Karpas-422 (cell line): ENCODE measurements around the gene ARF4. TPM values are rescaled to one million over a fixed set of nuclear protein-coding genes. Genes with fewer than 3 reads are reported as not detected.
A peak's percentile ranks its signal among the peaks of the same experiment; 100 is the strongest.
"Not testable (repeated sequence)": the region's sequence is repeated elsewhere in the genome, so short reads cannot be mapped to it uniquely, and the experiment has no call there.

Experiments
- DNase-seq: peaks from one replicate; pipeline ENCODE4 v3.0.0-alpha.2; 2015
- H2AFZ ChIP-seq: fragments of 200-600 bp; sonication (generic); 2 replicates; pipeline ENCODE4 v1.6.1; 2014; ENCODE audit warnings: antibody characterized with exemption, low read length, mixed read lengths
- H3K27ac ChIP-seq: fragments of 200-600 bp; sonication (generic); 2 replicates; pipeline ENCODE4 v1.5.1; 2014; ENCODE audit warnings: mild to moderate bottlenecking, low read length, moderate library complexity
- H3K27me3 ChIP-seq: fragments of 200-600 bp; sonication (generic); 2 replicates; pipeline ENCODE4 v1.6.1; 2014; ENCODE audit warnings: low read length, mixed read lengths
- H3K36me3 ChIP-seq: fragments of 200-600 bp; sonication (generic); 2 replicates; pipeline ENCODE4 v1.6.1; 2014; ENCODE audit warnings: low read length, mixed read lengths; ENCODE audit not compliant: insufficient read depth
- H3K4me1 ChIP-seq: fragments of 200-600 bp; sonication (generic); 2 replicates; pipeline ENCODE4 v1.6.1; 2014; ENCODE audit warnings: mild to moderate bottlenecking, low read length, mixed read lengths
- H3K4me2 ChIP-seq: fragments of 200-600 bp; sonication (generic); 2 replicates; pipeline ENCODE4 v1.6.1; 2014; ENCODE audit warnings: low read length, low read depth, mild to moderate bottlenecking; ENCODE audit not compliant: poor library complexity, severe bottlenecking
- H3K4me3 ChIP-seq: fragments of 200-600 bp; sonication (generic); 2 replicates; pipeline ENCODE4 v1.5.1; 2014; ENCODE audit warnings: mild to moderate bottlenecking, antibody characterized with exemption, low read length, mixed read lengths
- H3K79me2 ChIP-seq: fragments of 200-600 bp; sonication (generic); 2 replicates; pipeline ENCODE4 v1.6.1; 2014; ENCODE audit warnings: mild to moderate bottlenecking, low read length, mixed read lengths
- H3K9ac ChIP-seq: fragments of 200-600 bp; sonication (generic); 2 replicates; pipeline ENCODE4 v1.6.0; 2014; ENCODE audit warnings: low read length
- H3K9me2 ChIP-seq: fragments of 200-600 bp; sonication (generic), shearing (Covaris generic); replicated peaks from 2 replicates; pipeline ENCODE4 v1.6.0; 2014; ENCODE audit warnings: mild to moderate bottlenecking, low read length, moderate library complexity; ENCODE audit not compliant: insufficient read depth
- H3K9me3 ChIP-seq: fragments of 300-700, 200-600 bp; sonication (generic); 2 replicates; pipeline ENCODE4 v1.6.1; 2014; ENCODE audit warnings: low read length, mixed read lengths
- H4K20me1 ChIP-seq: fragments of 200-600 bp; sonication (generic); 2 replicates; pipeline ENCODE4 v1.6.1; 2014; ENCODE audit warnings: mild to moderate bottlenecking, antibody characterized with exemption, low read length, low read depth; ENCODE audit not compliant: insufficient read depth
- total RNA-seq: library from RNA; depleted of rRNA; stranded (reverse); fragments of >200 nt; shearing (Covaris generic); gene quantifications from 2 replicates; pipeline ENCODE4 v1.2.3, GENCODE V29; 2014; ENCODE audit warnings: low replicate concordance

ARF4 gene
- total RNA-seq, 1 experiment from 2014 or later: 69.7 TPM

- Histone ChIP-seq H3K79me2 (0 out of 2 replicates have a peak, but pooled peaks cover 2% of the 10 kb centered on the region), H3K27me3 (no peaks in the 10 kb centered on the region), H3K4me3 (no peak overlapping the region), H3K4me1 (no peaks in the 10 kb centered on the region), H3K9ac (no peak overlapping the region), H4K20me1 (no peaks in the 10 kb centered on the region), H3K4me2 (no peak overlapping the region), H3K9me3 (no peaks in the 10 kb centered on the region), H3K9me2 (no peaks in the 10 kb centered on the region), H3K36me3 (peaks cover 9% of the 10 kb centered on the region; the same call in 1 of the 2 replicates), H2AFZ (no peak overlapping the region), H3K27ac (no peak overlapping the region)
- DNase-seq: no peak
Observed at GRCh38 chr3:57617739-57618138, 20.6 kb upstream of the ARF4 start.

GRCh38 chr3:57616233-57616632, 19.1 kb upstream of the ARF4 start:
- Histone ChIP-seq H2AFZ (no peak overlapping the region), H3K27ac (no peak overlapping the region), H3K27me3 (no peaks in the 10 kb centered on the region), H3K79me2 (0 out of 2 replicates have a peak, but pooled peaks cover 2% of the 10 kb centered on the region), H3K4me1 (no peaks in the 10 kb centered on the region), H4K20me1 (no peaks in the 10 kb centered on the region), H3K9ac (no peak overlapping the region), H3K9me3 (no peaks in the 10 kb centered on the region), H3K36me3 (peaks cover 3% of the 10 kb centered on the region; the same call in 1 of the 2 replicates), H3K4me3 (no peak overlapping the region), H3K9me2 (no peaks in the 10 kb centered on the region), H3K4me2 (no peak overlapping the region)
- no peak for DNase-seq

GRCh38 chr3:57611870-57612269, 14.7 kb upstream of the ARF4 start:
- not testable (repeated sequence) for H3K27me3 ChIP-seq, H3K36me3 ChIP-seq, H4K20me1 ChIP-seq, H3K9me3 ChIP-seq, H3K4me3 ChIP-seq, H3K27ac ChIP-seq, H3K4me2 ChIP-seq, H3K4me1 ChIP-seq, H3K9ac ChIP-seq, DNase-seq, H2AFZ ChIP-seq, H3K9me2 ChIP-seq, H3K79me2 ChIP-seq

GRCh38 chr3:57605683-57606082, 8.5 kb upstream of the ARF4 start:
- Histone ChIP-seq H3K9ac (no peak overlapping the region), H3K4me1 (no peaks in the 10 kb centered on the region), H3K4me3 (no peak overlapping the region), H3K36me3 (peaks cover 25% of the 10 kb centered on the region), H2AFZ (no peak overlapping the region), H3K4me2 (no peak overlapping the region), H4K20me1 (no peaks in the 10 kb centered on the region), H3K27me3 (no peaks in the 10 kb centered on the region), H3K9me2 (no peaks in the 10 kb centered on the region), H3K9me3 (peaks cover 11% of the 10 kb centered on the region), H3K79me2 (peaks cover 7% of the 10 kb centered on the region), H3K27ac (no peak overlapping the region)
- no peak for DNase-seq

- DNase-seq: no peak
- Histone ChIP-seq H3K4me2 (no peak overlapping the region), H3K9me3 (peaks cover 11% of the 10 kb centered on the region), H3K4me3 (no peak overlapping the region), H3K27ac (no peak overlapping the region), H3K27me3 (no peaks in the 10 kb centered on the region), H3K36me3 (peaks cover 25% of the 10 kb centered on the region), H3K4me1 (no peaks in the 10 kb centered on the region), H3K9me2 (no peaks in the 10 kb centered on the region), H2AFZ (no peak overlapping the region), H3K9ac (no peak overlapping the region), H3K79me2 (peaks cover 7% of the 10 kb centered on the region), H4K20me1 (no peaks in the 10 kb centered on the region)
Observed at GRCh38 chr3:57604971-57605370, 7.8 kb upstream of the ARF4 start.

- DNase-seq: no peak
- Histone ChIP-seq H3K79me2 (peaks cover 42% of the 10 kb centered on the region), H3K4me1 (peaks cover 18% of the 10 kb centered on the region), H4K20me1 (no peaks in the 10 kb centered on the region; the same call in 1 of the 2 replicates), H3K9me2 (no peaks in the 10 kb centered on the region), H3K4me3 (no peak overlapping the region), H3K27ac (no peak overlapping the region), H3K36me3 (peaks cover 13% of the 10 kb centered on the region), H3K4me2 (no peak overlapping the region), H2AFZ (no peak overlapping the region), H3K9me3 (peaks cover under 1% of the 10 kb centered on the region), H3K27me3 (no peaks in the 10 kb centered on the region), H3K9ac (no peak overlapping the region)
Observed at GRCh38 chr3:57600195-57600594, 3.1 kb upstream of the ARF4 start.

- Histone ChIP-seq H3K79me2 (peaks cover 51% of the 10 kb centered on the region), H3K4me3 (peak overlapping the region; percentile 79), H3K9me2 (no peaks in the 10 kb centered on the region), H3K9ac (peak overlapping the region; percentile 80), H3K4me2 (peak overlapping the region; percentile 81), H3K4me1 (peaks cover 25% of the 10 kb centered on the region), H3K27ac (peak overlapping the region; percentile 89; the same call in 1 of the 2 replicates), H2AFZ (no peak overlapping the region), H4K20me1 (no peaks in the 10 kb centered on the region; the same call in 1 of the 2 replicates), H3K36me3 (peaks cover 12% of the 10 kb centered on the region; the same call in 1 of the 2 replicates), H3K9me3 (no peaks in the 10 kb centered on the region), H3K27me3 (no peaks in the 10 kb centered on the region)
- DNase-seq: peak; percentile 59
Observed at GRCh38 chr3:57598765-57599360, 1.7 kb upstream of the ARF4 start.

GRCh38 chr3:57596495-57597126, 533 bp downstream of the ARF4 start:
- DNase-seq: peak; percentile 76
- Histone ChIP-seq H2AFZ (no peak overlapping the region), H4K20me1 (no peaks in the 10 kb centered on the region; the same call in 1 of the 2 replicates), H3K4me1 (peaks cover 27% of the 10 kb centered on the region), H3K9me2 (no peaks in the 10 kb centered on the region), H3K9ac (peak overlapping the region; percentile 91), H3K36me3 (peaks cover 16% of the 10 kb centered on the region; the same call in 1 of the 2 replicates), H3K4me3 (peak overlapping the region; percentile 93), H3K27me3 (no peaks in the 10 kb centered on the region), H3K79me2 (peaks cover 74% of the 10 kb centered on the region), H3K9me3 (no peaks in the 10 kb centered on the region), H3K27ac (peak overlapping the region; percentile 72), H3K4me2 (peak overlapping the region; percentile 93)
